NB4 (cell line): ENCODE data around the gene ARFGAP1.

Source experiments
- DNase-seq: peaks from one replicate; pipeline ENCODE4 v3.0.0; 2010; ENCODE audit warnings: low read depth
- H3K4me3 ChIP-seq: one replicate; pipeline ENCODE4 v1.5.1; 2011; ENCODE audit warnings: mild to moderate bottlenecking, low read depth, low read length, moderate library complexity
- CTCF ChIP-seq: IDR thresholded peaks from one replicate; pipeline ENCODE4 v1.5.1; 2012; ENCODE audit warnings: low read depth, low read length
- MAX ChIP-seq: IDR thresholded peaks from 2 replicates; pipeline ENCODE4 v1.6.1; 2011; ENCODE audit warnings: low read depth, low read length
- MYC ChIP-seq: IDR thresholded peaks from 2 replicates; pipeline ENCODE4 v1.6.1; 2011; ENCODE audit warnings: low read depth, low read length
- POLR2A ChIP-seq: IDR thresholded peaks from 2 replicates; pipeline ENCODE4 v1.6.1; 2011; ENCODE audit warnings: mild to moderate bottlenecking; ENCODE audit not compliant: insufficient read length; ENCODE audit errors: extremely low read depth

ARFGAP1 gene

GRCh38 chr20:63242736-63243135 is 29.9 kb upstream of the ARFGAP1 start:
- H3K4me3 ChIP-seq, result no peak overlapping the region
- no peak for DNase-seq
- TF ChIP-seq MAX, result no peak
- TF ChIP-seq CTCF, result no peak
- no peak for TF ChIP-seq MYC
- no peak for TF ChIP-seq POLR2A

- H3K4me3 ChIP-seq, result no peak overlapping the region
- TF ChIP-seq POLR2A (no peak), CTCF (no peak), MAX (no peak), MYC (no peak)
Observed at GRCh38 chr20:63243604-63244247, 28.9 kb upstream of the ARFGAP1 start.

GRCh38 chr20:63244468-63244867 is 28.1 kb upstream of the ARFGAP1 start:
- H3K4me3 ChIP-seq, result no peak overlapping the region
- no peak for DNase-seq
- TF ChIP-seq MYC (no peak), CTCF (no peak), MAX (no peak), POLR2A (no peak)

More at GRCh38 chr20:63243604-63244247, 28.9 kb upstream of the ARFGAP1 start:
- no peak for DNase-seq

GRCh38 chr20:63246490-63247288 is 25.9 kb upstream of the ARFGAP1 start:
- H3K4me3 ChIP-seq, result no peak overlapping the region
- no peak for TF ChIP-seq MAX
- no peak for TF ChIP-seq POLR2A
- TF ChIP-seq MYC, result no peak
- TF ChIP-seq CTCF, result no peak
- no peak for DNase-seq

GRCh38 chr20:63247671-63248228 is 24.9 kb upstream of the ARFGAP1 start:
- DNase-seq, result no peak
- H3K4me3 ChIP-seq, result no peak overlapping the region
- no peak for TF ChIP-seq MAX
- no peak for TF ChIP-seq CTCF
- TF ChIP-seq POLR2A, result no peak
- no peak for TF ChIP-seq MYC
